Activated naive CD4-positive, alpha-beta T cell treated with anti-CD3 and anti-CD28 coated beads, Interleukin-2, amount 10 ng/mL, durations not matched to agents 7 days and 5 days (primary cell): ENCODE results near the gene LRP2.

ENCODE experiments used
- CTCF ChIA-PET: fragments of 350-600 bp; sonication (Branson Sonifier 250); formaldehyde crosslinking; loops from one replicate; lab custom pipeline; 2021; ENCODE audit warnings: antibody characterized with exemption; lab: Charles Lee
- DNase-seq: peaks from one replicate; pipeline ENCODE4 v3.0.0-alpha.2; 2020
- H3K27ac Mint-ChIP-seq: one replicate; pipeline ENCODE4 v1.8.0; 2021; ENCODE audit warnings: mild to moderate bottlenecking, moderate library complexity, mixed read lengths
- H3K27me3 Mint-ChIP-seq: one replicate; pipeline ENCODE4 v1.8.0; 2021; ENCODE audit warnings: mild to moderate bottlenecking, mixed read lengths
- H3K36me3 Mint-ChIP-seq: one replicate; pipeline ENCODE4 v1.8.0; 2021; ENCODE audit warnings: mixed read lengths
- H3K4me1 Mint-ChIP-seq: one replicate; pipeline ENCODE4 v1.8.0; 2021; ENCODE audit warnings: mixed read lengths
- H3K4me3 Mint-ChIP-seq: one replicate; pipeline ENCODE4 v1.8.0; 2021; ENCODE audit warnings: mild to moderate bottlenecking, moderate library complexity, mixed read lengths
- H3K9me3 Mint-ChIP-seq: one replicate; pipeline ENCODE4 v1.8.0; 2021; ENCODE audit warnings: mixed read lengths

LRP2 gene

DNA sequence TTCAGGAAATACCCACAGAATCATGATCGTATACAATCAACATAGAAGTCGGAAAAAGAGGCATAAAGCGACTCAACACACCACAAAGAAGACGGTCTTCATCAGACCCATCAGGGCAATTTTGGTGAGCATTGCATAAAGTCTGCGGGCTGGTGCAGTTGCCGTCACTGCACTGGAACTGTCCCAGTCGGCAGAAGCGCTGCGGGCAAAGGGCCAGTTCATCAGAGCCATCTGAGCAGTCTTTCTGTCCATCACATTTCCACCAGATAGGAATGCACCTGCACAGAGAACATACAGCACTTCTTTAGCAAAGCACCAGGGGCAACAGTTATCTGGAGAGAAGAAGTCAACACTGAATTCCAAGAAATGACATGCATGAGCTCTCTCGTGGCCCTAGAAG is 187.2 kb downstream of the LRP2 start:
- H3K27me3 Mint-ChIP-seq, result peaks cover 8% of the 10 kb centered on the region

DNA sequence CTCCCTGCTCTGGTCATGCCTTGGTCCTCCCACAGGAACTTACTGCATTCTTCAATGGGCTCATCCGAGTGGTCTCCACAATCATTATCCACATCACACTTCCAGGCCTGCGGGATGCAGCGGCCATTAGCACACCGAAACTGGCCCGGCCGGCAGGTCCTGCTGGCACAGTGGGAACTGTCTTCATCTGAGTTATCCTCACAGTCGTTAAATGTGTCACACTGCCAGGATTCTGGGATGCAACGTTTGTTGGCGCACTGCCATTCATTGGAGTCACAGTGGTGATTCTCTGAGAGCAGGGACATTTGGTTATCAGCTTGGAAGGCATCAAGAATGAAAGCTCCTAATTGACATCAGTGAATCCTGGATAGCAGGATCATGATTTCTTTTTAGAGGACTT is 188.5 kb downstream of the LRP2 start:
- no peaks in the 10 kb centered on the region for H3K4me1 Mint-ChIP-seq
- no peak overlapping the region for H3K4me3 Mint-ChIP-seq
- CTCF ChIA-PET, result no interaction called here
- H3K27me3 Mint-ChIP-seq, result peaks cover 8% of the 10 kb centered on the region
- no peaks in the 10 kb centered on the region for H3K9me3 Mint-ChIP-seq
- no peak for DNase-seq
- no peaks in the 10 kb centered on the region for H3K36me3 Mint-ChIP-seq
- H3K27ac Mint-ChIP-seq, result no peak overlapping the region

More for the DNA sequence above, 187.2 kb downstream of the LRP2 start:
- Mint-ChIP-seq H3K4me1 (no peaks in the 10 kb centered on the region), H3K27ac (no peak overlapping the region), H3K36me3 (no peaks in the 10 kb centered on the region), H3K4me3 (no peak overlapping the region), H3K9me3 (no peaks in the 10 kb centered on the region)
- no peak for DNase-seq
- CTCF ChIA-PET, result no interaction called here

DNA sequence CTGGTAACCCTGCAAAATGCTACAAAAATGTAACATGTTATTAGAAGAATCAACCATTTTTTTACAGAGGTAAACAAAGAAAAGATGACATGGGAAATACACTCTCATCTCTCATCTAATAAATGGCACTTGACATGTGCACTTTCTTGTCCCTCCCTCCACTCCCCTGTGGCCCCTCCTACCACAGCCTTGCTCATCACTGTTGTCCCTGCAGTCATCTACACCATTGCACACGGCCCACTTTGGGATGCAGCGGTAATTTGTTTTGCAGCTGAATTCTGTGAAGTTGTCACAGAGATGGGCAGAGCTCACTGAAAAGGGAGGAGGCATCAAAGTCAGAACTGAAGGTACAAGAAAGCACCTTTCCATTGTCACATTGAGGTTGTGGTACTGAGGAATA is 189.4 kb downstream of the LRP2 start:
- H3K27me3 Mint-ChIP-seq, result peaks cover 8% of the 10 kb centered on the region
- H3K4me3 Mint-ChIP-seq, result no peak overlapping the region
- no peaks in the 10 kb centered on the region for H3K4me1 Mint-ChIP-seq
- no peaks in the 10 kb centered on the region for H3K9me3 Mint-ChIP-seq
- no peaks in the 10 kb centered on the region for H3K36me3 Mint-ChIP-seq
- H3K27ac Mint-ChIP-seq, result no peak overlapping the region
- no peak for DNase-seq
- CTCF ChIA-PET, result no interaction called here

DNA sequence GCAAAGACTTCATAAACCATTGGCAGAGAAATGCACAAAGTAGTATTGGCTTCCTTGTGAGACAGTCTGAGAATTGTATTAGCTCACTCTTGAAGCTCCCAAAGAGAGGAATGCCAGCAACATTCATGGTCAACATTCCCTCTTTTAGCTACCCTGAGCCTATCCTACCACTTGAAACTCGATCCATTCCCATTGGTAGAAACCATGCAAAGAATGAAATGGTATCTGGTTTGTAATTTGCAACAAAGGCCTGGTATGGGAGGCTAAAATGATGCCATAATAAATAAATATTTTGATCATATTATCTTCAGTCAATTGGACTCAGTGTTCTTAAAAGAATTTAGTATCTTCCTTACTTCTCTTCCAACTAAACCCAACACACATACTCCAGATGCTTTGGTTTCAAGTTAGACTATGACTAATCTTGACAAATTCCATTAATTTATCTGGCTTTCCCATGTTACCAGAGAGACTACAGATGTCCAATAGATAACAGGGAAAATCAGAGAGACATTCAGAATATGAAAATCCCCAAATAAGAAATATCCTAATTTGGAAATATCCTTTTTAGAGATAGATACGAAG is 190.1 kb downstream of the LRP2 start:
- Mint-ChIP-seq H3K9me3 (no peaks in the 10 kb centered on the region), H3K27ac (no peak overlapping the region), H3K36me3 (no peaks in the 10 kb centered on the region), H3K4me1 (no peaks in the 10 kb centered on the region), H3K4me3 (no peak overlapping the region), H3K27me3 (peaks cover 8% of the 10 kb centered on the region)
- DNase-seq, result no peak
- CTCF ChIA-PET, result no interaction called here

DNA sequence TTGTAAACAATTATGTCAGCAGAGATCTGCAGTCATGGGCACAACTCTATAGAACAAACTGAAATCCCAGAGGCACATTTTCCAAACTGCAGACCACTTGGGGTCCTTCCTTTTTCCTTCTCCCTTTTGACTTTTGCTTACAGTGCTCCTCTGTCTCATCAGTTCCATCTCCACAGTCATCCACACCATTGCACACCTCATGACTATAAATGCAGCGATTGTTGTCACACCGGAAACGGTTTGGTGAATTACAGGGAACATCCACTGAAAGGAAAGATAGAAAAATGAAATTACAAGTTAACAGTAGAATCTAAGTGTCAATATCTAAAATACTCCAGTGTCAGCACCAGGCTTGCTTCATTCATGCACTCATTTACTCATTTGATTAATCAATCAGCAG is 196.5 kb downstream of the LRP2 start:
- H3K36me3 Mint-ChIP-seq, result no peaks in the 10 kb centered on the region
- no peak for DNase-seq
- H3K4me1 Mint-ChIP-seq, result no peaks in the 10 kb centered on the region
- CTCF ChIA-PET, result no interaction called here
- H3K27ac Mint-ChIP-seq, result no peak overlapping the region
- no peaks in the 10 kb centered on the region for H3K27me3 Mint-ChIP-seq
- no peak overlapping the region for H3K4me3 Mint-ChIP-seq
- H3K9me3 Mint-ChIP-seq, result no peaks in the 10 kb centered on the region

DNA sequence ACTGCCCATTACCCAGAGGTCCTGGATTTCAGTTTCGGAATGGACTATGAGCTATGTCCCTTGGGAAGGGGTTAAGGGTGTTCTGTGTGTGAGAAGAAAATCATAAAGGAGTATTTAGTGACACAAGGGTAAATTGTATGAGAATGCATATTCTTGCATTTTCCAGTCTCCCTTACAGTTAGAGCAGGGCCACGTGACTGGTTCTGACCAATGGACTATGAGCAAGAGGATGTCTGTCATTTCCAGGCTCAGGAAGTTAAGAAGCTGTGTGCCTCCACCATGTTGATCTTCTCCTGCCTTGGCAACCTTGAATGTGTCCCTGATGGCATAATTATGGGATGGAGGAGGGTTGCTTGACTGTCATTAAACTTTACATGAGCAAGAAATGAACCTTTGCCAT is 198.0 kb downstream of the LRP2 start:
- no peaks in the 10 kb centered on the region for H3K27me3 Mint-ChIP-seq

DNA sequence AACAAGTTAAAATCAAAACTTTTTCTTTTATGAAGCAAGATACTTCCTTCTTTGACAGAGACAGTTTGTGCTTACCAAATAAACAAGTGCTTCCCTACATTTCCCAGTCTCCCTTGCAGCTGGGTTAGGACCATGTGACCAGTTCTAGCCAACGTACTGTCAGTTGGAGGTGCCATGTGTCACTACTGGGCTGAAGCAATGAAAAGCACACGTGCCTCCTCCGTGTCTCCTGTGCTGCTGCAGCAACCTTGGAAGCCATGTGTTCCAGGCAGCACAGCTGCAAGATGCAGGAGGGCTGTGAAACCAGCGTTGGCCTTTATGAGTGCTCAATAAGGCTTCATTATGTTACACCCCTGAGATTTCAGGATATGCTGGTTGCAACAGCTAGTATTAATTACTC is 199.7 kb downstream of the LRP2 start:
- Mint-ChIP-seq H3K4me3 (no peak overlapping the region), H3K36me3 (no peaks in the 10 kb centered on the region), H3K27me3 (no peaks in the 10 kb centered on the region), H3K4me1 (no peaks in the 10 kb centered on the region), H3K9me3 (no peaks in the 10 kb centered on the region), H3K27ac (no peak overlapping the region)
- CTCF ChIA-PET, result no interaction called here
- DNase-seq, result no peak

More for the DNA sequence above, 198.0 kb downstream of the LRP2 start:
- H3K36me3 Mint-ChIP-seq, result no peaks in the 10 kb centered on the region
- H3K4me1 Mint-ChIP-seq, result no peaks in the 10 kb centered on the region
- CTCF ChIA-PET, result interaction anchor here (0.7 kb wide), 1 partner anchor 33 kb away, joined by 3 read pairs; no protein-coding TSS in a partner anchor
- no peak overlapping the region for H3K27ac Mint-ChIP-seq
- no peak for DNase-seq
- no peaks in the 10 kb centered on the region for H3K9me3 Mint-ChIP-seq
- no peak overlapping the region for H3K4me3 Mint-ChIP-seq

DNA sequence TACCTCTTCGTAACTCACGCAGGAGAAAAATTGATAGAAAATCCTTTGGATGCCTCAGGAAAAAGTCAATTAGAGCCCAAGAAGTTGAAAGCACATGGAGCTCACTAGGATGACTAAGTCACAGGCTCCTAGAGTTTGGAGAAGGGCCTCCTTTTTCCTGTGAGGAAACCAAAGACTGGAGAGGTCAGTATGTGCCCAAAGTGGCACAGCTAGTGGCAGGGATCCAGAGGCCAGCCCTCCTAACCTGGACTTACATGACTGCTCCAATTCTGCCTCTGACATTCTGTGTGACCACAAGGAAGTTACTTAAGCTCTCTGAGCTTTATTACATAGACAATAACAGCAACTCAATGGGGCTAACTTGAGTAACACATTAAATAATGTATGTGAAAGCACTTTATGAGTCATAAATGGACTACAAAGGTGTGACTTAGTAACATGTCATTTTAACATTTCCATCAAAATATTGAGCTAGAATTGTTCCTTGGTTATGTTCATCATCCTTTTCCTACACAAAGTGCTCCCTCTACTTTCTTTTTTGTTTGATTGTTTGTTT is 201.3 kb downstream of the LRP2 start:
- Mint-ChIP-seq H3K9me3 (no peaks in the 10 kb centered on the region), H3K4me1 (no peaks in the 10 kb centered on the region), H3K27me3 (no peaks in the 10 kb centered on the region), H3K36me3 (no peaks in the 10 kb centered on the region), H3K27ac (no peak overlapping the region), H3K4me3 (no peak overlapping the region)
- CTCF ChIA-PET, result no interaction called here
- DNase-seq, result no peak

DNA sequence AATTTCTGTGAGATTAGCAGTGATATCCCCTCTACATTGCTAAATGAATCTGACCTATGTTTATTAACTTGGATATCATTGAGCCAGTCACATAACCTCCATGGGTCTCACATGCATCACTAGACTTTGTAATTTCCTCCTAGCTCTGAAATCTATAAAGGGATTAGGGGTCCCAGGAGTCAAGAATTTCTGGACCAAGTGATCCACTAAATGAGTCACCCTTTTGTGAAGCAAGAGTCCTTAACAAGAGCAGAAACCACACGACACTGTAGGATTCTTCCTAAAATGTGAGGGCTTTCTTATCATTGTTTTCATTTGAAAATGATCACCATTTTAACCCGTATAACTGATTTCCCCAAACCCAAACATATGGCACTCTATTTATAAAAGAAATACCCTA is 202.6 kb downstream of the LRP2 start:
- Mint-ChIP-seq H3K9me3 (no peaks in the 10 kb centered on the region), H3K27me3 (no peaks in the 10 kb centered on the region), H3K27ac (no peak overlapping the region), H3K36me3 (no peaks in the 10 kb centered on the region), H3K4me3 (no peak overlapping the region), H3K4me1 (no peaks in the 10 kb centered on the region)
- CTCF ChIA-PET, result no interaction called here
- no peak for DNase-seq

DNA sequence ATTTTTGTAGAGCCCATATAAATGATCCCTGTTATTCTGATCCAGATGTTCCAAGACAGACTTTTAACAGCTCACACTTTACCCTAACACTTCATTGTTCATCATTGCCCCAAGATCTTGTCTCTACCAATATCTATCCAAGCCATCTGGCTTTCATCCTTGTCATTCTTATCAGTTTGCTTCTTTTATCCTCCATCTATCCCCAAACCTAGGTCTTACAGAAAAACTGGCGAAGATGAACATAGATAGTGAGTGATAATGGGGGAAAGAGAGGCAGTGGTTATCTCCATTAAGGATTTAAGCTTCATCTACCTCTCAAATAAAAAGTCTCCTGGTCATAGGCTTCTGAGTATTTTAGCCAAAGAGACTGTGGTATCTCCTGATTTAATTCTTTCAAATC is 203.5 kb downstream of the LRP2 start:
- H3K27ac Mint-ChIP-seq, result no peak overlapping the region
- no peaks in the 10 kb centered on the region for H3K27me3 Mint-ChIP-seq
- H3K4me3 Mint-ChIP-seq, result no peak overlapping the region
- no peak for DNase-seq
- no peaks in the 10 kb centered on the region for H3K36me3 Mint-ChIP-seq
- peaks cover 3% of the 10 kb centered on the region for H3K9me3 Mint-ChIP-seq
- CTCF ChIA-PET, result no interaction called here
- no peaks in the 10 kb centered on the region for H3K4me1 Mint-ChIP-seq

DNA sequence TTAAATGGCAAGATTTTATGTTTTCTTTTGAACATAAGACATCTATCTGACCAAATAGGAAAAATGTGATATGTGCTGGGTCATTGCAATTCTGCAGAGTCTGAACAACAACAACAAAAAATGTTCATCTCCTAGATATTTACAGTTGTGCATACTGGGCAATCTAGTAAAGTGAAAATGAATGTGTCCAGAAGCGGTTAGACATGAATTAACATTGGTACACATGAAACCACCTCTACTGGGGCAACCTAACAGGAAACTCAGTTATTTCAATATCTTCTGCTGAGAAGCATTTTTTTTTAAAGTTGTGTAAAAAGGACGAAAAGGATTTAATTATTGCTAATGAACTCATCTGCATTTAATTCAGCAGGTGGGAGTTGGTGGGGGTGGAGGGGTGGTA is 216.1 kb downstream of the LRP2 start:
- no peak for DNase-seq
- Mint-ChIP-seq H3K27ac (no peak overlapping the region), H3K4me1 (no peaks in the 10 kb centered on the region), H3K36me3 (no peaks in the 10 kb centered on the region), H3K27me3 (peaks cover 7% of the 10 kb centered on the region), H3K9me3 (no peaks in the 10 kb centered on the region), H3K4me3 (no peak overlapping the region)
- CTCF ChIA-PET, result no interaction called here

DNA sequence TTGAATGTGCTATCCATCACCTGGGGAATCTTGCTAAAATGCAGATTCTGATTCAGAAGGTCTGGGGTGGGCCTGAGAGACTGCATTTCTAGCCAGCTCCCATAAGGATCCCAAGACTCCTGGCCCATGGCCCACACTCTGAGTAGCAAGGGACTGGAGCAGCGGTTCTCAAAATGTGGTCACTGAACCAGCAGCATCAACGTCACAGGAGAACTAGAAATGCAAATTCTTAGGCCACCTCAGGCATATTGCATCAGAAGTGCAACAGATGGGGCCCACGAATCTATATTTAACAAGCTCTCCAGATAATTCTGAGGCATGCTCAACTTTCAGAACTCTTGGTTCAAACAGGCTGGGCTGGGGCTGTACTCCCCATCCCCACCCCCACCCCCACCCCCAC is 218.3 kb downstream of the LRP2 start:
- Mint-ChIP-seq H3K4me3 (no peak overlapping the region), H3K27ac (no peak overlapping the region), H3K4me1 (no peaks in the 10 kb centered on the region), H3K36me3 (no peaks in the 10 kb centered on the region), H3K27me3 (peaks cover 3% of the 10 kb centered on the region), H3K9me3 (no peaks in the 10 kb centered on the region)
- DNase-seq, result no peak
- CTCF ChIA-PET, result interaction anchor here (0.9 to 7.5 kb wide), 5 partner anchors 9 to 185 kb away, joined by 3 to 147 read pairs (median 5); no protein-coding TSS in a partner anchor

DNA sequence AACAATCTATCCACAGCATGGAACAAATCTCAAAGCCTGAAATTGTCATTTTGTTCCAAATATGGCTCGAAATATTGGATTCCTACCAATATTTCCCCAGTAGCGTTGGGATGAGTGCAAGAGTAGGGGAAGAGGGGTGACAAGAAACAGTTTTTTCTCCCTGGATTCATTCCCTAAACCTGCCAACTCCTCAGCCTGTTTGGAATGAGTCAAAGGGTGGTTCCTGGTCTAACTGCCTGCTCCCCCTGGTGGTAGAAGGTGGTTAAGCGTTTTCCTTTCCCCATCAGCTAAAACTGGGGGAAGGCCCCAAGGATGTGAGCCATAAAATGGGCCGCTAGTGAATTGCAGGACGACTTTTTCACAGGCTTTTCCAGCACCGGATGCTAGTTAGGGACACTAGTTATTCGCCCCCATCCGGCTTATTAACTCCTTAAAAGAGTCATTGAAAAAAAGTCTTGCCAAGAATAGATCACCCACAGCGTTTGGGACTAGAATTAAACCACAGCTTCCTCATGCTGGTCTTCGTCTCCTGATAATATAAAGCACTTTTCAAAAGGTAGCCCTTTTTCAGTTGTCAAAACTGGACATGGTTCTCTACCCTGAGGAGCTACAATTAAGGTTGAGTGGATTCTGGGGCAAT is 220.5 kb downstream of the LRP2 start:
- H3K9me3 Mint-ChIP-seq, result no peaks in the 10 kb centered on the region
- H3K27me3 Mint-ChIP-seq, result peaks cover 3% of the 10 kb centered on the region
- H3K27ac Mint-ChIP-seq, result no peak overlapping the region
- DNase-seq, result peak; percentile 68
- no peaks in the 10 kb centered on the region for H3K36me3 Mint-ChIP-seq
- H3K4me1 Mint-ChIP-seq, result no peaks in the 10 kb centered on the region
- CTCF ChIA-PET, result interaction anchor here (0.8 to 7.5 kb wide), 22 partner anchors 8 to 255 kb away, joined by 3 to 147 read pairs (median 5); no protein-coding TSS in a partner anchor
- no peak overlapping the region for H3K4me3 Mint-ChIP-seq

DNA sequence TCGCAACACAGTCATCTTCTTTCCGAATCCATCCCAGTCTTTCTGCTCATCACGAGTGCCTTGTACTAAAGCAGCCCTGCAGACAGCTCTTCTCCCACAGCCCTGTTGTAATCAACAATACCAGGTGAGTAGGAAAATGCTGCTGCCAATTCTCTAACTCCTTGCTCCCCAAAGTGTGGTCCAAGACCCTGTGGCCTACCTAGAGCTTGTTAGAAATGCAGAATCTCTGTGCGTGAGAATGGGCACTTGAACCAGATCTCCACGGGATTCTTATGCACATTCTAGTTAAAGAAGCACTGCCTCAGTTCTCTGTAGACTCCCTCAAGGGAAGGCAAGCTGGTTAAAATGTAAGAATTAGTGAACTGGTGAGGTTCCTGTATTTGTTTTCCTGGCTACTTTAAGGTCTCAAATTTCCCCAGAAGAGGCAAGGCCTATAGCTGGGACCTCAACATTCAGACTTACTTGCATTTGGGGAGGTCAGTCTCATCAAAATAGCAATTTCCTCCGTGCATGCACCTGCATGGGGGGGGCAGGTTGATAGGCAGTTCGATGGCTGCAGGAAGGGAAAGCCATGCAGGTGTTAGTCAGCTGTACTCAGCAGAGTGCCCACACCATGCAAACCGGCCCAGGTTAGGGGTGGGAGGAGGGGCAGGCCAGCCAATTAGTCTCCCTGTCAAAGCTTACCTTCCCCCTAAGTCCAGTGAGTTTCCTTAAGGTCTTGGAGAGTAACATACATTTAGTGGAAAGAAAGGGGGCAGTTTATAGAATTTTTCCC is 222.2 kb downstream of the LRP2 start:
- DNase-seq, result no peak
- Mint-ChIP-seq H3K36me3 (no peaks in the 10 kb centered on the region), H3K27me3 (peaks cover 3% of the 10 kb centered on the region), H3K27ac (no peak overlapping the region), H3K4me1 (no peaks in the 10 kb centered on the region), H3K4me3 (no peak overlapping the region), H3K9me3 (no peaks in the 10 kb centered on the region)
- CTCF ChIA-PET, result interaction anchor here (1.0 to 7.5 kb wide), 10 partner anchors 9 to 182 kb away, joined by 4 to 147 read pairs (median 12); no protein-coding TSS in a partner anchor
